A673 (cell line): ENCODE measurements around the gene EML1. TPM values are rescaled to one million over a fixed set of nuclear protein-coding genes. Genes with fewer than 3 reads are reported as not detected.

Experiments used
- BruUV-seq: library from RNA; stranded (reverse); fragments of 400-500 nt; replicated peaks from 2 replicates; lab custom pipeline; 2021; lab: Mats Ljungman, UMichigan
- CTCF ChIA-PET: fragments of 300-600 bp; sonication (Branson Sonifier 250); formaldehyde crosslinking; loops from one replicate; lab custom pipeline; 2022; ENCODE audit warnings: antibody characterized with exemption; lab: Charles Lee
- POLR2A ChIA-PET: fragments of 300-600 bp; sonication (Branson Sonifier 250); formaldehyde crosslinking; loops from one replicate; lab custom pipeline; 2022; ENCODE audit warnings: antibody characterized with exemption; ENCODE audit not compliant: low non-redundant PET; lab: Charles Lee
- DNase-seq: peaks from one replicate; pipeline ENCODE4 v3.0.0-alpha.2; 2015; ENCODE audit warnings: low spot score
- H3K27ac ChIP-seq: fragments of 200-600 bp; sonication (generic); 2 replicates; pipeline ENCODE4 v1.5.1; 2016; ENCODE audit warnings: mixed run types, low read depth, mild to moderate bottlenecking, mixed read lengths, antibody characterized with exemption, low read length; ENCODE audit not compliant: poor library complexity, severe bottlenecking
- H3K27me3 ChIP-seq: fragments of 200-600 bp; sonication (generic); replicated peaks from 2 replicates; pipeline ENCODE4 v1.6.1; 2017; ENCODE audit warnings: mixed run types, low read depth, mild to moderate bottlenecking, mixed read lengths, antibody characterized with exemption, low read length; ENCODE audit not compliant: insufficient read depth, poor library complexity
- H3K36me3 ChIP-seq: fragments of 200-600 bp; sonication (generic); 2 replicates; pipeline ENCODE4 v1.6.1; 2016; ENCODE audit warnings: mixed run types, mild to moderate bottlenecking, mixed read lengths, antibody characterized with exemption, low read length; ENCODE audit not compliant: insufficient read depth, poor library complexity, severe bottlenecking
- H3K4me1 ChIP-seq: fragments of 200-600 bp; sonication (generic); 2 replicates; pipeline ENCODE4 v1.6.1; 2017; ENCODE audit warnings: mixed run types, mild to moderate bottlenecking, mixed read lengths, antibody characterized with exemption, low read length; ENCODE audit not compliant: insufficient read depth, poor library complexity, severe bottlenecking
- H3K4me3 ChIP-seq: fragments of 200-600 bp; sonication (generic); 2 replicates; pipeline ENCODE4 v1.5.1; 2016; ENCODE audit warnings: low read depth, mixed run types, mild to moderate bottlenecking, mixed read lengths, low read length; ENCODE audit not compliant: poor library complexity, severe bottlenecking
- H3K9me3 ChIP-seq: fragments of 200-600 bp; sonication (generic); 2 replicates; pipeline ENCODE4 v1.6.1; 2016; ENCODE audit warnings: mixed run types, low read depth, mild to moderate bottlenecking, mixed read lengths, antibody characterized with exemption, low read length; ENCODE audit not compliant: poor library complexity, severe bottlenecking
- CTCF ChIP-seq: fragments of 300-800, 200-600 bp; sonication (generic); conservative IDR thresholded peaks from 2 replicates; pipeline ENCODE4 v1.5.1; 2017; ENCODE audit warnings: low read depth, mild to moderate bottlenecking, antibody characterized with exemption, low read length, moderate library complexity, mixed read lengths
- EZH2 ChIP-seq: fragments of 200-600 bp; sonication (generic); IDR thresholded peaks from 2 replicates; pipeline ENCODE4 v1.6.1; 2017; ENCODE audit warnings: borderline replicate concordance, low read depth, mild to moderate bottlenecking, mixed read lengths, antibody characterized with exemption, low read length; ENCODE audit not compliant: poor library complexity, severe bottlenecking
- intact Hi-C: fragments of 100-400 bp; cut with micrococcal nuclease; formaldehyde crosslinking; loops from one replicate; pipeline ENCODE4 v1.10.0; 2022; ENCODE audit not compliant: unreplicated experiment
- total RNA-seq: library from RNA; stranded (reverse); gene quantifications from 2 replicates; pipeline ENCODE4 v1.2.3, GENCODE V29; 2021

EML1 gene
- total RNA-seq, 1 experiment from 2014 or later = 34.1 TPM

DNA sequence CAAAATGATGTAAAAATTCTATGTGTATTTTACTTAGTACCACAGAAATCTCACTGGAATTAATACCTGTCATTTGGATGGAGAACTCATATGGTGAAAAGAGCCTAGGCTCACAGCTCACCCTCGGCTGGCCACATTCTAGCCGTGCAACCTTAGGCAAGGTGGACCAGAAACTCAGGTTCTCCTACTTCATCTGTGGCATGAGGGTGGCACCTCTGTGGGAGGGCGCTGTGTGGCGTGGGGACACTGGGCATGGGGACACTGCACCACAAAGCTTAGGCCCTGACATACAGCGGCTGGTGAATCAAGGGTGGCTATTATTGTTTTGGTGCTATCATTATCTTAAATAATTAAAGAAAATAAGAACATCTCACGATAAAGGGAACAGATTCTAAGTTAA is 47.1 kb downstream of the EML1 start:
- DNase-seq = no peak
- H3K9me3 ChIP-seq = no peaks in the 10 kb centered on the region
- no peak overlapping the region for H3K4me3 ChIP-seq
- TF ChIP-seq CTCF = no peak
- TF ChIP-seq EZH2 = no peak
- no peaks in the 10 kb centered on the region for H3K27me3 ChIP-seq
- CTCF ChIA-PET = interaction anchor here (0.6 kb wide), 1 partner anchor 12 kb away, joined by 12 read pairs; no protein-coding TSS in a partner anchor
- POLR2A ChIA-PET = no interaction called here
- no TSS peak for BruUV-seq
- peaks cover 8% of the 10 kb centered on the region for H3K4me1 ChIP-seq
- intact Hi-C loops = no loop called here
- H3K27ac ChIP-seq = no peak overlapping the region
- no peaks in the 10 kb centered on the region for H3K36me3 ChIP-seq

DNA sequence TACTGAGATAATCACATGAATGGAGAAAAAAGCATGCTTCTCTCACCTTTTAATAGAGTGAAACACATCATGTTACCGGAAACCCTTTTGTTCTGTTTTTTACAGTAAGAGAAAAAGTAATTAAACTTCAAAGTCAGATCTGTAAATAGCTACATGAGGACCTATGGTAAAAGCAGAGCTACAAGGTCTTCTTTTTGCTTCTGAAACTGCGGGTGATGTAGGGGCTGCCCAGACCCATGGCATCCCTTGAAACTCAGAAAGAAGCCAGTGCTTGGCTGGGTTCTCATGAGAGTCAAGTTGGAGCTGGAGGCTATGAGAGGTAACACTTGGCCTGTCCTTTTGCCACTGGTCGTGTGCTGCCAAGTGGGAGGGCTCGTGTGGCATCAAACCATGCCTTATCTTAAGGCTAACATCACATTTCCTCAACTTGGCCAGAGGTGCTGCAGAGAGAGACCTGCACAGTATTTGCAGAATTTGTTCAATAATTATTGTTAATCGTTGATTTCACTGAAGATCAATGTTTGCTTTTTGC is 47.6 kb downstream of the EML1 start:
- no peak for DNase-seq
- Histone ChIP-seq H3K36me3 (no peaks in the 10 kb centered on the region), H3K27me3 (no peaks in the 10 kb centered on the region), H3K27ac (no peak overlapping the region), H3K4me3 (no peak overlapping the region), H3K9me3 (no peaks in the 10 kb centered on the region), H3K4me1 (peaks cover 8% of the 10 kb centered on the region)
- TF ChIP-seq EZH2 (no peak), CTCF (no peak)
- ChIA-PET POLR2A (no interaction called here), CTCF (interaction anchor here (0.6 kb wide), 1 partner anchor 11 kb away, joined by 12 read pairs; no protein-coding TSS in a partner anchor)
- intact Hi-C loops = no loop called here
- no TSS peak for BruUV-seq

GRCh38 chr14:99841436-99842071 is 48.3 kb downstream of the EML1 start:
- no TSS peak for BruUV-seq
- intact Hi-C loops = no loop called here
- CTCF ChIA-PET = no interaction called here
- no peak for TF ChIP-seq EZH2
- no peak for TF ChIP-seq CTCF
- no peak overlapping the region for H3K4me3 ChIP-seq
- POLR2A ChIA-PET = no interaction called here
- no peaks in the 10 kb centered on the region for H3K36me3 ChIP-seq
- H3K27me3 ChIP-seq = no peaks in the 10 kb centered on the region
- peaks cover 8% of the 10 kb centered on the region for H3K4me1 ChIP-seq
- no peak for DNase-seq
- peaks cover 1% of the 10 kb centered on the region for H3K9me3 ChIP-seq
- no peak overlapping the region for H3K27ac ChIP-seq
